ENCODE results near the gene IL1RAPL1. TPM values are rescaled to one million over a fixed set of nuclear protein-coding genes. Genes with fewer than 3 reads are reported as not detected.

Gene IL1RAPL1
- total RNA-seq, 4 donors from 2014 or later, result 0.13 TPM; not detected in 3

DNA sequence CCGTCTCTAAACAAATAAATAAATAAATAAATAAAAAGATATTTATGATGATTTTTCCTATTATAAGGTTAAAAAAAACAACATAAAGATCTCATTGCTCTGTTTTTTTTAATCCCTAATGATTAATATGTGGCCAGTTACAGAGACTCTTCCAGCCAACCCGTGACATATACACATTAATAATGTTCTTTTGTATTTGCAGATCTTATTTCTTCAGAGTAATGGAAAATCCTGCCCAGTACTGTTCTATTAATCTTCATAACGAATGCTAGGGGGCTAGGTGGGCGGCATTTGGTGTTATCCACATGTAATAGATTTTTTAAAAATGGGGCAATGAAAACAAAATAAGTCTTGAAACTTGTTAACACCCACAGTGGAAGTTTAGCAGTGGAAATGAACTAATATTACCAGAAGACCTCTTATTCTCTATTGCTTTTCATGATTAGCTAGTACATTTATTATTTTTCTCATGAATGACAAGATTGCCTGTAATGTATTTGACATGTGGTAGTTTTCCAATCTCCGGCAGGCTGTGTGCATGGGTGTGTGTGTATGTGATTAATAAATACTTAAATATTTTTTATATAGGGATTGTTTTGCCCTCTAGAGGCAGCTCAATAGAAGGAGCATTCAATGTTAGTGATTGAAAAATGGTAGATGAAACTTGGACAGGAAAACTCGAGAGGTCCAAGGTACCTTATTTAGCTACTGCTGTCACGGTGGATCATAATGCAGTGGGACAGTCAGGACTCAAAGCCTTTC is 457.4 kb downstream of the IL1RAPL1 start:
- WGBS, result 54% methylated on average over 7 of the region's 7 CpGs
- Histone ChIP-seq H3K27ac (no peak overlapping the region), H3K9me3 (no peaks in the 10 kb centered on the region), H3K36me3 (no peaks in the 10 kb centered on the region), H3K4me3 (no peak overlapping the region), H3K4me1 (no peaks in the 10 kb centered on the region), H3K27me3 (no peaks in the 10 kb centered on the region)
- TF ChIP-seq POLR2A (IDR thresholded peaks at IDR 0.05), result no peak
- no peak for TF ChIP-seq POLR2AphosphoS5 (IDR thresholded peaks at IDR 0.05)
- TF ChIP-seq, protein P1, sequence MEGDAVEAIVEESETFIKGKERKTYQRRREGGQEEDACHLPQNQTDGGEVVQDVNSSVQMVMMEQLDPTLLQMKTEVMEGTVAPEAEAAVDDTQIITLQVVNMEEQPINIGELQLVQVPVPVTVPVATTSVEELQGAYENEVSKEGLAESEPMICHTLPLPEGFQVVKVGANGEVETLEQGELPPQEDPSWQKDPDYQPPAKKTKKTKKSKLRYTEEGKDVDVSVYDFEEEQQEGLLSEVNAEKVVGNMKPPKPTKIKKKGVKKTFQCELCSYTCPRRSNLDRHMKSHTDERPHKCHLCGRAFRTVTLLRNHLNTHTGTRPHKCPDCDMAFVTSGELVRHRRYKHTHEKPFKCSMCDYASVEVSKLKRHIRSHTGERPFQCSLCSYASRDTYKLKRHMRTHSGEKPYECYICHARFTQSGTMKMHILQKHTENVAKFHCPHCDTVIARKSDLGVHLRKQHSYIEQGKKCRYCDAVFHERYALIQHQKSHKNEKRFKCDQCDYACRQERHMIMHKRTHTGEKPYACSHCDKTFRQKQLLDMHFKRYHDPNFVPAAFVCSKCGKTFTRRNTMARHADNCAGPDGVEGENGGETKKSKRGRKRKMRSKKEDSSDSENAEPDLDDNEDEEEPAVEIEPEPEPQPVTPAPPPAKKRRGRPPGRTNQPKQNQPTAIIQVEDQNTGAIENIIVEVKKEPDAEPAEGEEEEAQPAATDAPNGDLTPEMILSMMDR (IDR thresholded peaks at IDR 0.05), result no peak
- TF ChIP-seq EP300 (IDR thresholded peaks at IDR 0.05), result no peak
- no peak for DNase-seq (ENCODE audit: low spot score in 2 of 2)

DNA sequence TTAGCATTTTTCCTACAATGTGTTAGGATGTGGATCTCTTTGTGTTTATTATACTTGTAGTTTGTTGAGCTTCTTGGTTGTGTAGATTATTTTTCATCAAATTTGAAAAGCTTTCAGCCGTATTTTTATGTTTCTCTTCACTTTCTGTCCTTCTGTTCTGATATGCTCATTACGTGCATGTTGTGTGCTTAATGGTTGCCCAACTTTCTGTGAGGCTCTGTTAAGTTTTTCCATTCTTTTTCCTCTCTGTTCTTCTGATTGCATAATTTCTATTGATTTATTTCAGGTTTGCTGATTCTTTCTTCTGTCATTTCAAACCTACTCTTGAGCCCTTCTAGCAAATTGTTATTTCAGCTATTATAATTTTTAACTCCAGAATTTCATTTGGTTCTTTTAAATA is 478.2 kb downstream of the IL1RAPL1 start:
- H3K27me3 ChIP-seq, result no peaks in the 10 kb centered on the region
- no peaks in the 10 kb centered on the region for H3K9me3 ChIP-seq
- no peak overlapping the region for H3K27ac ChIP-seq
- no peaks in the 10 kb centered on the region for H3K36me3 ChIP-seq
- H3K4me1 ChIP-seq, result no peaks in the 10 kb centered on the region
- H3K4me3 ChIP-seq, result no peak overlapping the region
- TF ChIP-seq EP300 (IDR thresholded peaks at IDR 0.05), result no peak
- no peak for DNase-seq (ENCODE audit: low spot score in 2 of 2)
- 89% methylated on average over 2 of the region's 2 CpGs for WGBS

DNA sequence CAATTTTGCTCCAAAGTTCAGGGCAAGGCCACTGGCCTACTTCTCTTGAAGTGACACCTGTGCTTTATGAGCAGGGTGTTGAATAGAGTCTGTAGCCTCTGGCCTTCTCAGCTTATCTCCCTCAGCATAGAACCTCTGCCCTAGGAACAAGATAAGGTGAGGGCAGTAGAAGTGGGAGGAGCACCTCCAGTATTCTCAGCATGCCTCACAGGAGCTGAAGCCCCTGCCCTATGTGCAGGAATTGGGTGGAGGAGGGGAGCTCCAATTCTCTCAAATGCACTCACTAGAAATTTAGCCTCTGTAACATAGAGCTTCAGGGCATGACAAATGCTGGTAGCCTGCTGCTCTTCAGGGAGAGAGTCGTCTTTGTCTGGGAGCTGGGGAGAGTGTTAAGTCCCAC is 479.3 kb downstream of the IL1RAPL1 start:
- H3K36me3 ChIP-seq, result no peaks in the 10 kb centered on the region
- no peak for DNase-seq (ENCODE audit: low spot score in 2 of 2)
- 71% methylated on average over 1 of the region's 1 CpG for WGBS
- H3K27me3 ChIP-seq, result no peaks in the 10 kb centered on the region
- no peaks in the 10 kb centered on the region for H3K4me1 ChIP-seq
- H3K9me3 ChIP-seq, result no peaks in the 10 kb centered on the region
- TF ChIP-seq EP300 (IDR thresholded peaks at IDR 0.05) (no peak), POLR2AphosphoS5 (IDR thresholded peaks at IDR 0.05) (no peak)
- no peak overlapping the region for H3K27ac ChIP-seq
- H3K4me3 ChIP-seq, result no peak overlapping the region

DNA sequence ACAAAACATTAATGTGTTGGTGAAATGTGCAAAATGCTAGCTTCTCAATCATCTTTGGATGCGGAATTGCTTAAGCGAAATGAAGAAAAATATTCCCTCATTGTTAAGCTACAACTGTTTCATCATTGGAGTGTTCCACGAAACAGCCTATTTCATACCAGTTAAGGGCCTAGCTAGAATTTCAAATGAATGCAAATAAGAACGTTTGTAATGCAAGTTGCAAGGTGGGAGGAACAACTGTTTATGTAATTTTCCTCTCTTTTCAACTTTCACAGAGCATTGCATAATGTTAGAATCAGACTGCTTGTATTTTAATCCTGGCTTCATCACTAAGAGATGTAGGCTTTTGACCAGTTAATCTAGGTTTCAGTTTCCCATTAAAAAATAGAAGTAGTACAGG is 480.1 kb downstream of the IL1RAPL1 start:
- DNase-seq (ENCODE audit: low spot score in 2 of 2), result no peak
- Histone ChIP-seq H3K4me1 (no peaks in the 10 kb centered on the region), H3K27me3 (no peaks in the 10 kb centered on the region), H3K9me3 (no peaks in the 10 kb centered on the region), H3K36me3 (no peaks in the 10 kb centered on the region), H3K4me3 (no peak overlapping the region), H3K27ac (no peak overlapping the region)
- 65% methylated on average over 4 of the region's 4 CpGs for WGBS
- TF ChIP-seq EP300 (IDR thresholded peaks at IDR 0.05), result no peak
- no peak for TF ChIP-seq POLR2AphosphoS5 (IDR thresholded peaks at IDR 0.05)
- no peak for TF ChIP-seq POLR2A (IDR thresholded peaks at IDR 0.05)
- TF ChIP-seq, protein P1 (IDR thresholded peaks at IDR 0.05), result no peak

DNA sequence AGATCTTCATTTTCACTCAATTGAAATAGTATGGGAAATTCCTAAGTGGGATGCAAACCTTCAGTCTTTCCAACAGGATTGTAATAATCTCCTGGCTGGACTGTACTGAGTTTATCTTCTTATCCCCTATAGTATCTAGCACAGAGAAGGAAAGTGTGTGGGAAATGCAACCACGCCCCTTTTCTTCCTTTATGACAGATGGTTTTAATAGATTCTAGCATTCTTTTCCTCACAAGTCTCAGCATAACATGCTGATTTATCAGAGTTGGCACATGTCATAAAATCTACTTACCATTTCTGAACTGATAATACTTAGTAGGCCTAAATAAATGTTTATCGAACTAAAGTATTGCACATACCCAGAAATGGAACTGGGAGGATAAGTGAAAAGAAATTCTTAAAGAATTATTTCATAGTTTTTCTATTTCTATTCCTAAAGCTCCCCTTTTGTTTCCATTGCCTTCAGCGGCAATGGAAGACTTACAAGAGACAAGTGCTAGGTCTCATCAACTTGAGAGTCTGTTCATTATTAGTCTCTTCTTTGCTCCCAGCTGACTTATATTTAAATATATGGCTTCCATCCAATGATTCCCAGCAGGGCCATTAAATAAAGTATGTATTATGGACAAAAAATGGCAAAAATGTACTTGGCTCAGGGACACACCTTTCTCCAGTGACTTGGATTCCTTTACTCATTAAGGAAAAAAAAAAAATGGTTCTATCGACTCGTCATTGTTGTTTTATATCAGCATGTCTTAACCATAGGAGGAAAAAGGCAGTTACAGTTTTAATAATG is 484.5 kb downstream of the IL1RAPL1 start:
- DNase-seq (ENCODE audit: low spot score in 2 of 2), result no peak
- H3K9me3 ChIP-seq, result no peaks in the 10 kb centered on the region
- 51% methylated on average over 5 of the region's 5 CpGs for WGBS
- no peak overlapping the region for H3K4me3 ChIP-seq
- no peaks in the 10 kb centered on the region for H3K4me1 ChIP-seq
- H3K27me3 ChIP-seq, result no peaks in the 10 kb centered on the region
- H3K27ac ChIP-seq, result no peak overlapping the region
- TF ChIP-seq, protein P1 (IDR thresholded peaks at IDR 0.05), result no peak
- TF ChIP-seq POLR2AphosphoS5 (IDR thresholded peaks at IDR 0.05), result no peak
- no peak for TF ChIP-seq EP300 (IDR thresholded peaks at IDR 0.05)
- TF ChIP-seq POLR2A (IDR thresholded peaks at IDR 0.05), result no peak
- H3K36me3 ChIP-seq, result no peaks in the 10 kb centered on the region

DNA sequence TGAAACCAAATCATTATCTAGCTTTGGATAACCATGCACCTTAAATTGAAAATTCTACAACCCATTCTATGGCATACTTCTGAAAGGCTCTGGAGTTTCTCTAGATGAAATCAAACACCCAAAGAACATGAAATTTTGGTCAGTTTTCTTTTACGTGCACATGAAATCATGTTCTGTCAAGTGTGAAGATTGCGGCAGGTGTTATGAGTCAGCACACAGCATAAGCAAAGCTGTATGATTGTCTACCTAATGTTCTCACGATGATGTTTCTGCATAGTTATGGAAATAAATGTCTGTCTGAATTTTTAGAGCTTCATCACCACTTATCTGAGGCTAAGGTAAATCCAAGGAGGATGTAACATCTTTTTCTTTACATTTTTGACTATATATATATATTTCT is 495.3 kb downstream of the IL1RAPL1 start:
- no peaks in the 10 kb centered on the region for H3K9me3 ChIP-seq
- no peak for DNase-seq (ENCODE audit: low spot score in 2 of 2)
- WGBS, result 61% methylated on average over 3 of the region's 3 CpGs
- no peak overlapping the region for H3K27ac ChIP-seq
- H3K27me3 ChIP-seq, result no peaks in the 10 kb centered on the region
- H3K4me3 ChIP-seq, result no peak overlapping the region
- H3K4me1 ChIP-seq, result no peaks in the 10 kb centered on the region
- TF ChIP-seq POLR2AphosphoS5 (IDR thresholded peaks at IDR 0.05) (no peak), POLR2A (IDR thresholded peaks at IDR 0.05) (no peak), EP300 (IDR thresholded peaks at IDR 0.05) (no peak)
- TF ChIP-seq, protein P1 (IDR thresholded peaks at IDR 0.05), result no peak
- H3K36me3 ChIP-seq, result no peaks in the 10 kb centered on the region

Data from suprapubic skin (tissue), 4 donors.